Astrocyte of the cerebellum (primary cell): ENCODE data around the gene SHROOM3.

ENCODE experiments used
- DNase-seq: peaks from one replicate; pipeline ENCODE4 v3.0.0-alpha.2; 2011; ENCODE audit warnings: low read depth
- H3K4me3 ChIP-seq: 2 replicates; pipeline ENCODE4 v1.5.1; 2011; ENCODE audit warnings: mild to moderate bottlenecking, low read depth, low read length, moderate library complexity
- CTCF ChIP-seq: IDR thresholded peaks from 2 replicates; pipeline ENCODE4 v1.5.1; 2012; ENCODE audit warnings: low read length, low read depth, moderate library complexity, mild to moderate bottlenecking; ENCODE audit errors: missing control alignments
- in situ Hi-C: cut with HindIII; loops from 2 replicates; pipeline ENCODE4 v1.10.0; 2017; ENCODE audit warnings: low sequenced_read_pairs

The SHROOM3 gene

GRCh38 chr4:76747563-76747962, 312.5 kb downstream of the SHROOM3 start:
- H3K4me3 ChIP-seq = no peak overlapping the region
- in situ Hi-C loops = no loop called here
- no peak for DNase-seq
- no peak for TF ChIP-seq CTCF

GRCh38 chr4:76748649-76749048, 313.6 kb downstream of the SHROOM3 start:
- TF ChIP-seq CTCF = peak; percentile 41

GRCh38 chr4:76749355-76749754, 314.3 kb downstream of the SHROOM3 start:
- in situ Hi-C loops = no loop called here
- no peak for TF ChIP-seq CTCF
- DNase-seq = no peak
- H3K4me3 ChIP-seq = no peak overlapping the region

More at GRCh38 chr4:76748649-76749048, 313.6 kb downstream of the SHROOM3 start:
- H3K4me3 ChIP-seq = no peak overlapping the region
- DNase-seq = no peak
- in situ Hi-C loops = no loop called here

GRCh38 chr4:76750716-76751115, 315.7 kb downstream of the SHROOM3 start:
- in situ Hi-C loops = no loop called here
- no peak overlapping the region for H3K4me3 ChIP-seq
- no peak for TF ChIP-seq CTCF
- DNase-seq = no peak

- in situ Hi-C loops = no loop called here
- no peak for DNase-seq
- TF ChIP-seq CTCF = no peak
- H3K4me3 ChIP-seq = no peak overlapping the region
These were observed 316.7 kb downstream of the SHROOM3 start for GRCh38 chr4:76751612-76752343.

- TF ChIP-seq CTCF = no peak
- DNase-seq = peak; percentile 86
- no peak overlapping the region for H3K4me3 ChIP-seq
- in situ Hi-C loops = no loop called here
These were observed 318.0 kb downstream of the SHROOM3 start for GRCh38 chr4:76752861-76753501.
